DMS 273 treated with DMSO at 0.1 percent for 48 hours (cell line): Measurements from ENCODE around the gene CCDC88B.
"Not testable (repeated sequence)": the region's sequence is repeated elsewhere in the genome, so short reads cannot be mapped to it uniquely, and the experiment has no call there.

Experiments
- DNase-seq: peaks from one replicate; lab custom pipeline; 2025; lab: John Stamatoyannopoulos, UW

CCDC88B gene

DNA sequence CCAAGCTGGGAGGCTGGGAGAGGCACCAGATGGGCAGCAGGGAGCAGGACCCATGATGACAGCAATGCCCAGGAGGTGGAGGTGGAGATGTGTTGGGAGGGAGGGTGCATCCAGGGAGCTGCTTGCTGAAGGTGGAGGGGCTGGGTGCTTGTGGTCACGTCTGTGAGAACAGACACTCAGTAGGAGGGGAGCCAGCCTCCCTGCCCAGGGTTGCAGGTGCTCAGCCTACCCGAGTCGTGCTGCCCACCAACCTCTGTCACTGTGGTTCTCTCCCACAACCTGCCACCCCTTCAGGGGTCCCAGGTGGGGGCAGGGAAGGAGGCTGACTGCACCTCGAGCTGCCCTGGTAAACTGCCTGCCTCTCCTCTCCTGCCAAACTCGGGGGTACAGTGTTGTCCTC lies 16.6 kb upstream of the CCDC88B start:
- no peak for DNase-seq

DNA sequence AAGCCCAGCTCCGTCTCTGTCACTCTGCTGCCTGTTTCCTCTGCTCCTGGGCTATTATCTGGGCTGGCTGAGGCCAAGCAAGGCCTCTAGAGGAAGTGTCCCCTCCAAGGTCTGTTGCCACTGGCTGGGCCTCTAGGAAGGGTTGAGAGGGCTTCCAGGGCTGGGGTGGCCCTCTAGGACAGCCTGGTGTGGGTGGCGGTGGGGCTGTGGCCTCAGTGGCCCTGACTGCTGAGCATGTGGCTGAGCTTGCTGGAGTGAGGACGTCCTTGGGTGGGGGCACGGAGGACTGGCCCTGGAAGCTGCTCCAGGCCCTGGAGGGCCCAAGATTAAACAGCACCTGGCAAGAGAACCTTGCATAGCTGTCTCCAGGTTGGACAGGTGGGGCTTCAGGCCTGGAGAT lies 16.0 kb upstream of the CCDC88B start:
- DNase-seq, result not testable (repeated sequence)

GRCh38 chr11:64324692-64325469 lies 15.1 kb upstream of the CCDC88B start:
- no peak for DNase-seq

GRCh38 chr11:64327375-64327774 lies 12.6 kb upstream of the CCDC88B start:
- DNase-seq, result no peak

DNA sequence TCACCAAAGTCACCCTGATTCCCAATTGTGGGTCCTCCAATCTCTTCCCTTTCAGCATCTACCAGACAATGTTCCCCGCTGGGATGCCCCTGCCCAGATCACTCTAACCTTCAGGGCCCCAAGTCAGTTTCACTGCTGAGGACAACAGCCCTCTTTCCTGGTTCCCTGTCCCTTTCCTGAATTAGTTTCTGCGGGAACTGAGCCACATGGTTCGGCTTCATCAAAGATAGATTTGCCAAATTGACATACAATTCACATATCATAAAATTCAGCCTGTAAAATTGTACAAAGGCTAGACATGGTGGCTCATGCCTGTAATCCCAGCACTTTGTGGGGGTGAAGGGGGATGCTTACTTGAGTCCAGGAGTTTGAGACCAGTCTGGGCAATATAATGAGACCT lies 12.0 kb upstream of the CCDC88B start:
- no peak for DNase-seq

DNA sequence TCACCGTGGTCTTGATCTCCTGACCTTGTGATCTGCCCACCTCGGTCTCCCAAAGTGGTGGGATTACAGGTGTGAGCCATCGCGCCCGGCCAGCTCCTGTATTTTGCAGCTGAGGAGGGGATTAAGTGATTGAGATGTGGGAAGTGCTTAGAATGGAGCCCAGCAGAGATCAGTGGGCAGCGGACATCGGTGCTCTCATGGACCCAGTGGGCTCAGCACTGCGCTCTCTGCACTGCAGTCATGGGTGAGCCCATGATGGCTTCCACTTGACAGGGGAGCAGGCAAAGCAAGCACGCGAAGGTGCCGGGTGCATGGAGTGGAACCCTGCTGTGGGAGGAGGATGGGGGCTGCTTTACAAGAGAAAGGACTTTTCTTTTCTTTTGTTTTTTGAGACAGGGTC lies 9.1 kb upstream of the CCDC88B start:
- no peak for DNase-seq

DNA sequence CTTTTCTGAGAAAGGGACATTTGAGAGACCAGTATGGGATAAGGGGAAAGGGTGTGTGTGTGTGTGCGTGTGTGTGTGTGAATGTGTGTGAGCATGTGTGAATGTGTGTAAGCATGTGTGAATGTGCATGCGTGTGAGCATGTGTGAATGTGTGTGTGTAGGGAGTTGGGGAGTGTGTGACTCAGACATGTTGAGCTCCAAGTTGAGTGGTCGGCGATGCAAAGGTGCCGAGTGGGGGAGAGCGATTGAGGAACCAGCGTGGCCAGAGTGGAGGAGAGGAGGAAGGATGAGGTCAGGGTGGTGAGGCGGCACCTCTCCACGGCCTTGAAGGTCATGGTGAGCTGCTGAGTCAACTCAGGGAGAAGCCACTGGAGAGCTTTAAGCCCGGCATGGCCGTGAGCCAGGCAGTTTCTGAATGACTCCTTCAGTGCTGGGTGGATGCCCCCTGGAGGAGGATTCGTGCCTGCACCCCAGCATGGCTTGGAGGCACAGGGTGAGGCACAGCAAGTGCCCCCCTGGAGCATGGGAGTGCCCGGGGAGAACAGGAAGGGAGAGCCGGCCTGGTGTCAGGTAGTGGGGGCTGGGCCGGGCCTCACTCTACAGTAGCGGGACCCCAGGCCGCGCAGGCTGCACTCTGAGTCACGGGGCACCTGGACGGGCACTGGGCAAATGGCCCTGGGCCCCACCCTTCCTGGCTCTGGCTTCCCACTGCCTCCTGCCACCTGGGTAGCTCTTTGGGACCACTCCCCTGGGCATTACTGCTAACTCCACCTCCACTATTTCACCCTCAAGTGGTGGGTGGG lies 8.2 kb upstream of the CCDC88B start:
- DNase-seq, result no peak

DNA sequence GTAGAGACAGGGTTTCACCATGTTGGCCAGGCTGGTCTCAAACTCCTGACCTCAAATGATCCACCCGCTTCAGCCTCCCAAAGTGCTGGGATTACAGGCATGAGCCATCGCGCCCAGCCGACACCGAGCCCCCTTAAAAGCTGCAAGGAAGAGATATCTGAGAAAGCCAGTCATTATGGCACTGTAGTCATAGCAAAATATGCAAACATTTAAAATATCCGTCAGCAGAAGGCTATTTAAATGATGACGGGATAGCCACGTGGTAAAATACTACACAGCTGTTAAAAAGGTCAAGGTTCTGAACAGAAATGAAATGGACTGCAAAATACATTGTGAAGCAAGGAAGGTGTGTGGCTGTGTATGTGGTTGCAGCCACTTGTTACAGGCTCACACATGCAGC lies 6.4 kb upstream of the CCDC88B start:
- DNase-seq, result no peak

- DNase-seq, result peak; percentile 81
These were observed 5.0 kb upstream of the CCDC88B start for GRCh38 chr11:64334764-64335735.

GRCh38 chr11:64337538-64338249 lies 2.3 kb upstream of the CCDC88B start:
- DNase-seq, result no peak

DNA sequence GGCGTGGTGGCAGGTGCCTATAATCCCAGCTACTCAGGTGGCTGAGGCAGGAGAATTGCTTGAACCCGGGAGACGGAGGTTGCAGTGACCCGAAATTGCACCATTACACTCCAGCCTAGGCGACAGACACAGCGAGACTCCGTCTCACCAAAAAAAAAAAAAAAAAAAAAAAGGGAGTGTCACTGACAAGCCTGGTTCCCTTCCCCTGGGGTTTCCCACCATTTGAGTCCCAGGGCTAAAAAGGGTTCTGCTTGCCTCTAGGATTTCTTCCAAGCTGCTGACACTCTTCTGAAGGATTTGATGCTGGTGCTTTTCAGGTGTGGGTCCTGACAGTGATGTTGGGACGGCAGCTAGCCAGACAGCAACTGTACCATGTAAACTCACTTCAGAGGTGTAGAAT lies 1.3 kb upstream of the CCDC88B start:
- DNase-seq, result no peak

- no peak for DNase-seq
These were observed 718 bp upstream of the CCDC88B start for GRCh38 chr11:64339286-64339685.

DNA sequence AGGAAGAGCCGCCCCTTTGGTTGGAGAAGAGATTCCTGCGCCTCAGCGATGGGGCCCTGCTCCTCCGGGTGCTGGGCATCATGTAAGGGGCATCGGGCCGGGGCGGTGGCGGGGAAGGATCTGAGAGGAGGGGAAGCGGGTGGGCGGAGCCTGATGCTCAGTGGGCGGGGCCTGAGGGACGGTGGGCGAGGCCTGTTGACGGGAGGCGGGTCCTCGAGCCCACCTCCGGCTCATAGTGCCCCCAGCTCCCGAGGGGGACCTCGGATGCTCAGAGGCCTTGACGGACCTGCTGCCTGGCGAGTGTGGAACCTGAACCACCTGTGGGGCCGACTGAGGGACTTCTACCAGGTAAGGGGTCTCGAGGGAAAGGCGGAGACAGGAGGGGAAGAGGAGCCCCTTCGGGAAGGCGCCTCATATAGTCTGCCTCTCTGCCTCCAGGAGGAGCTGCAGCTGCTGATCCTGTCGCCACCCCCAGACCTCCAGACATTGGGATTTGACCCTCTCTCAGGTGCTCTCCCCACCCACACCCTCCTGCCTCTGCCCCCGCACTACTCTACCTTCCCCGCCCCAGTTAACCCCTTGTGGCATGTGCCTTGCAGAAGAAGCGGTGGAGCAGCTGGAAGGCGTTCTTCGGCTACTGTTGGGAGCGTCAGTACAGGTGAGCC lies 799 bp downstream of the CCDC88B start:
- DNase-seq, result no peak

DNA sequence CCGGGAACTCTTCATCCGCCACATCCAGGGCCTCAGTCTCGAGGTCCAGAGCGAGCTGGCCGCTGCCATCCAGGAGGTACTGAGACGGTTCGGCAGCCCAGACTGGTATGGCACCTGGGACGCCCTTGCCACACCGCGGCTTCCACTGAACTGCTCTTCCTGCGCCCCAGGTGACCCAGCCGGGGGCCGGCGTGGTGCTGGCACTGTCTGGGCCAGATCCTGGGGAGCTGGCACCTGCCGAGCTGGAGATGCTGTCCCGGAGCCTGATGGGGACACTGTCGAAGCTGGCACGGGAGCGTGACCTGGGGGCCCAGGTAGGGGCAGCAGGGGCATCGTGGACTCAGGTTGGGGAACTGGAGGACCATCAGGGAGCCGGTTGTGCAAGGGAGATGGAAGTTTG lies 1.4 kb downstream of the CCDC88B start:
- no peak for DNase-seq

GRCh38 chr11:64341851-64342791 lies 2.1 kb downstream of the CCDC88B start:
- peak; percentile 69 for DNase-seq

GRCh38 chr11:64342869-64343745 lies 3.1 kb downstream of the CCDC88B start:
- DNase-seq, result no peak

DNA sequence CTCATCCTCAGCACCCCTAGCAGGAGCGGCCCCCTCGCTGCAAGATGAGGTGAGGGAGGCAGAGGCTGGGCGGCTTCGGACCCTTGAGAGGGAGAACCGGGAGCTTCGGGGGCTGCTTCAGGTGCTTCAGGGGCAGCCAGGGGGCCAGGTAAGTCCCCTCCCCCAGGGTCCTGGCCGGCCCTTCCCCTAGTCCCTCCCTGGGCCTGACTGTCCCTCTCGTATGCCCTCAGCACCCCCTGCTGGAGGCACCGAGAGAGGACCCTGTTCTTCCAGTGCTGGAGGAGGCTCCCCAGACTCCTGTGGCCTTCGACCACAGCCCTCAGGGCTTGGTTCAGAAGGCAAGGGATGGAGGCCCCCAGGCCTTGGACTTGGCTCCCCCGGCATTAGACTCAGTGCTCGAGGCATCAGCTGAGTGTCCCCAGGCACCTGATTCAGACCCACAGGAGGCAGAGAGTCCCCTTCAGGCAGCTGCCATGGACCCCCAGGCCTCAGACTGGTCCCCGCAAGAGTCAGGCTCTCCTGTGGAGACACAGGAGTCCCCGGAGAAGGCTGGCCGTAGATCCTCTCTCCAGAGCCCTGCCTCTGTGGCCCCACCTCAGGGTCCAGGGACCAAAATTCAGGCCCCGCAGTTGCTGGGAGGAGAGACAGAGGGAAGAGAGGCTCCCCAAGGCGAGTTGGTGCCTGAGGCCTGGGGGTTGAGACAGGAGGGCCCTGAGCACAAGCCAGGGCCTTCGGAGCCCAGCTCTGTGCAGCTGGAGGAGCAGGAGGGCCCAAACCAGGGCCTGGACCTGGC lies 4.0 kb downstream of the CCDC88B start:
- DNase-seq, result no peak

GRCh38 chr11:64344787-64345186 lies 4.8 kb downstream of the CCDC88B start:
- DNase-seq, result no peak
